HEK293 (cell line): ENCODE data around the gene TPRN.

Source experiments
- BCL6B ChIP-seq: fragments of 450-650 bp; formaldehyde crosslinking; IDR thresholded peaks from 2 replicates; pipeline ENCODE4 v1.5.1; 2017; ENCODE audit warnings: missing biosample characterization, missing genetic modification characterization
- KLF16 ChIP-seq: fragments of 450-650 bp; formaldehyde crosslinking; IDR thresholded peaks from 2 replicates; pipeline ENCODE4 v1.5.1; 2017; ENCODE audit warnings: missing biosample characterization, missing genetic modification characterization
- REST ChIP-seq: fragments of 450-650 bp; formaldehyde crosslinking; IDR thresholded peaks from 2 replicates; pipeline ENCODE4 v1.5.1; 2016; ENCODE audit warnings: missing biosample characterization, missing genetic modification characterization
- SCRT1 ChIP-seq: fragments of 450-650 bp; formaldehyde crosslinking; IDR thresholded peaks from 2 replicates; pipeline ENCODE4 v1.5.1; 2016; ENCODE audit warnings: missing biosample characterization, missing genetic modification characterization, borderline replicate concordance
- TRIM28 ChIP-seq: IDR thresholded peaks from 2 replicates; pipeline ENCODE4 v1.6.1; 2011; ENCODE audit warnings: low read length, control low read depth, borderline replicate concordance
- YY1 ChIP-seq: fragments of 450-650 bp; formaldehyde crosslinking; IDR thresholded peaks from 2 replicates; pipeline ENCODE4 v1.5.1; 2018; ENCODE audit warnings: missing biosample characterization, missing genetic modification characterization
- ZEB2 ChIP-seq: fragments of 450-650 bp; formaldehyde crosslinking; IDR thresholded peaks from 2 replicates; pipeline ENCODE4 v1.5.1; 2016; ENCODE audit warnings: missing biosample characterization, missing genetic modification characterization
- ZNF335 ChIP-seq: fragments of 450-650 bp; formaldehyde crosslinking; conservative IDR thresholded peaks from 2 replicates; pipeline ENCODE4 v1.5.1; 2016; ENCODE audit warnings: missing biosample characterization, missing genetic modification characterization
- ZNF350 ChIP-seq: fragments of 450-650 bp; formaldehyde crosslinking; IDR thresholded peaks from 2 replicates; pipeline ENCODE4 v1.5.0; 2017; ENCODE audit warnings: missing biosample characterization, mild to moderate bottlenecking, missing genetic modification characterization
- ZNF398 ChIP-seq: fragments of 450-650 bp; formaldehyde crosslinking; IDR thresholded peaks from 2 replicates; pipeline ENCODE4 v1.5.1; 2017; ENCODE audit warnings: missing biosample characterization, missing genetic modification characterization
- TF ChIP-seq, protein P1 (sequence below): fragments of 450-650 bp; formaldehyde crosslinking; IDR thresholded peaks from 2 replicates; pipeline ENCODE4 v1.5.1; 2016; ENCODE audit warnings: missing biosample characterization, missing genetic modification characterization
- TF ChIP-seq, protein P2 (sequence below): fragments of 450-650 bp; formaldehyde crosslinking; IDR thresholded peaks from 2 replicates; pipeline ENCODE4 v1.5.1; 2016; ENCODE audit warnings: missing biosample characterization, missing genetic modification characterization, borderline replicate concordance

DNA sequence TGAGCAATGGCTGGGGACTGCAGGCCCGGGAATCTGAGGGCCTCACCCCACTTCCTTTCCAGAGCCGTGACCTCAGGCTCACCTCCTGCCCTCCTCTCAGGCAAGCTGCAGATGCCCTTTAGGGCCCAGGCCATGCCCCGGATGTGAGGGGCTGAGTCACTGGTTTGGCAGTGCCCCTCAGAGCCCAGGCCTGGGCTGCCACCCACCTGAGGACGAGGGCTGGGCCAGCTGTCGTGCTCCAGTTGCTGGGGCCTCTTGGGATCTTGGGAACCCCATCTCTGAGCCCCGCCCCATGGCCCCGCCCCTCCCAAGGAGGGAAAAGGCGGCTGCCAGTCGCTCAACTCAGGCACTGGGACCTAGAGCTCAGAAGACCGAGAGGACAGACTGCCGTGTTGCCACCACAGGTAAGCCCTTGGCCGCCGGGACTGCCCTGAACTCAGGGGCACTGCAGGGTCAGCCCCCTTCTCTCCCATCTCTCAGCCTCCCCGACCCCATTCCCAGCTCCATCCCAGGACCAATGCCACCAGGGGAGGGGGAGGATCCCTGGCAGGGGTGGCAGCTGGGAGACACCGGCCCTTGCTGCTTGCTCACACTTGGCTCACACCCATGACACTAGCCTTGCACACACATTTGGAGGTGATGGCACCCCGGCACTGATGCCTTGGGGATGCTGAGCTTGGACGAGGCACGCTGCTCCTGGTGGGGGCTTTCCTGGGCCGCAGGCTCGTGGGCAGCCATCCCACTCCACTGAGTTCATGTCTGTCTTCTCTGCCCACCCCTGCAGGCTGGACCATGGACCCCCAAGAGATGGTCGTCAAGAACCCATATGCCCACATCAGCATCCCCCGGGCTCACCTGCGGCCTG is 24.5 kb upstream of the TPRN start, which contains the start of gene CYSRT1:
- TF ChIP-seq TRIM28 (no peak), REST (no peak), KLF16 (tag by site-specific recombination) (no peak), ZEB2 (tag by site-specific recombination) (no peak), BCL6B (tag by site-specific recombination) (no peak), ZNF335 (tag by site-specific recombination) (no peak), SCRT1 (no peak), YY1 (tag by site-specific recombination) (no peak), ZNF350 (tag by site-specific recombination) (no peak), ZNF398 (tag by site-specific recombination) (no peak)
- TF ChIP-seq, protein P1, sequence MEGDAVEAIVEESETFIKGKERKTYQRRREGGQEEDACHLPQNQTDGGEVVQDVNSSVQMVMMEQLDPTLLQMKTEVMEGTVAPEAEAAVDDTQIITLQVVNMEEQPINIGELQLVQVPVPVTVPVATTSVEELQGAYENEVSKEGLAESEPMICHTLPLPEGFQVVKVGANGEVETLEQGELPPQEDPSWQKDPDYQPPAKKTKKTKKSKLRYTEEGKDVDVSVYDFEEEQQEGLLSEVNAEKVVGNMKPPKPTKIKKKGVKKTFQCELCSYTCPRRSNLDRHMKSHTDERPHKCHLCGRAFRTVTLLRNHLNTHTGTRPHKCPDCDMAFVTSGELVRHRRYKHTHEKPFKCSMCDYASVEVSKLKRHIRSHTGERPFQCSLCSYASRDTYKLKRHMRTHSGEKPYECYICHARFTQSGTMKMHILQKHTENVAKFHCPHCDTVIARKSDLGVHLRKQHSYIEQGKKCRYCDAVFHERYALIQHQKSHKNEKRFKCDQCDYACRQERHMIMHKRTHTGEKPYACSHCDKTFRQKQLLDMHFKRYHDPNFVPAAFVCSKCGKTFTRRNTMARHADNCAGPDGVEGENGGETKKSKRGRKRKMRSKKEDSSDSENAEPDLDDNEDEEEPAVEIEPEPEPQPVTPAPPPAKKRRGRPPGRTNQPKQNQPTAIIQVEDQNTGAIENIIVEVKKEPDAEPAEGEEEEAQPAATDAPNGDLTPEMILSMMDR (tag by site-specific recombination) = no peak
- TF ChIP-seq, protein P2, sequence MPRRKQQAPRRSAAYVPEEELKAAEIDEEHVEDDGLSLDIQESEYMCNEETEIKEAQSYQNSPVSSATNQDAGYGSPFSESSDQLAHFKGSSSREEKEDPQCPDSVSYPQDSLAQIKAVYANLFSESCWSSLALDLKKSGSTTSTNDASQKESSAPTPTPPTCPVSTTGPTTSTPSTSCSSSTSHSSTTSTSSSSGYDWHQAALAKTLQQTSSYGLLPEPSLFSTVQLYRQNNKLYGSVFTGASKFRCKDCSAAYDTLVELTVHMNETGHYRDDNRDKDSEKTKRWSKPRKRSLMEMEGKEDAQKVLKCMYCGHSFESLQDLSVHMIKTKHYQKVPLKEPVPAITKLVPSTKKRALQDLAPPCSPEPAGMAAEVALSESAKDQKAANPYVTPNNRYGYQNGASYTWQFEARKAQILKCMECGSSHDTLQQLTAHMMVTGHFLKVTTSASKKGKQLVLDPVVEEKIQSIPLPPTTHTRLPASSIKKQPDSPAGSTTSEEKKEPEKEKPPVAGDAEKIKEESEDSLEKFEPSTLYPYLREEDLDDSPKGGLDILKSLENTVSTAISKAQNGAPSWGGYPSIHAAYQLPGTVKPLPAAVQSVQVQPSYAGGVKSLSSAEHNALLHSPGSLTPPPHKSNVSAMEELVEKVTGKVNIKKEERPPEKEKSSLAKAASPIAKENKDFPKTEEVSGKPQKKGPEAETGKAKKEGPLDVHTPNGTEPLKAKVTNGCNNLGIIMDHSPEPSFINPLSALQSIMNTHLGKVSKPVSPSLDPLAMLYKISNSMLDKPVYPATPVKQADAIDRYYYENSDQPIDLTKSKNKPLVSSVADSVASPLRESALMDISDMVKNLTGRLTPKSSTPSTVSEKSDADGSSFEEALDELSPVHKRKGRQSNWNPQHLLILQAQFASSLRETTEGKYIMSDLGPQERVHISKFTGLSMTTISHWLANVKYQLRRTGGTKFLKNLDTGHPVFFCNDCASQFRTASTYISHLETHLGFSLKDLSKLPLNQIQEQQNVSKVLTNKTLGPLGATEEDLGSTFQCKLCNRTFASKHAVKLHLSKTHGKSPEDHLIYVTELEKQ = no peak
